SK-N-MC (cell line): ENCODE data around the gene FAM131B.

Source experiments
- DNase-seq: peaks from one replicate; pipeline ENCODE4 v3.0.0-alpha.2; 2011; ENCODE audit warnings: low read depth, low spot score
- H3K27ac ChIP-seq: fragments of 200-600 bp; sonication (generic); 2 replicates; pipeline ENCODE4 v1.5.1; 2016; ENCODE audit warnings: mixed run types
- H3K36me3 ChIP-seq: fragments of 200-600 bp; sonication (generic); 2 replicates; pipeline ENCODE4 v1.6.1; 2017; ENCODE audit warnings: antibody characterized with exemption, low read length, mixed read lengths; ENCODE audit not compliant: insufficient read depth
- H3K4me3 ChIP-seq: fragments of 200-600 bp; sonication (generic); 2 replicates; pipeline ENCODE4 v1.5.1; 2016
- H3K9ac ChIP-seq: fragments of 200-600 bp; sonication (generic); 2 replicates; pipeline ENCODE4 v1.8.0; 2017; ENCODE audit warnings: mixed run types, mixed read lengths; ENCODE audit not compliant: insufficient read length
- H3K9me3 ChIP-seq: fragments of 200-600 bp; sonication (generic); 2 replicates; pipeline ENCODE4 v1.6.1; 2017; ENCODE audit warnings: low read depth, mild to moderate bottlenecking, antibody characterized with exemption, low read length, moderate library complexity, mixed read lengths
- EZH2 ChIP-seq: fragments of 200-600 bp; sonication (generic); IDR thresholded peaks from one replicate; pipeline ENCODE4 v1.6.1; 2017; ENCODE audit warnings: antibody characterized with exemption
- FOXP2 ChIP-seq: optimal IDR thresholded peaks from 2 replicates; pipeline ENCODE3; 2011; ENCODE audit warnings: mild to moderate bottlenecking, moderate library complexity; ENCODE audit not compliant: insufficient read depth; ENCODE audit errors: extremely low read length, control extremely low read depth
- POLR2AphosphoS5 ChIP-seq: IDR thresholded peaks from 2 replicates; pipeline ENCODE4 v1.6.1; 2012; ENCODE audit warnings: mild to moderate bottlenecking, low read depth, low read length, borderline replicate concordance

Gene FAM131B

GRCh38 chr7:143346018-143346417, 16.5 kb downstream of the FAM131B start:
- TF ChIP-seq EZH2 (no peak), POLR2AphosphoS5 (no peak), FOXP2 (no peak)
- no peak overlapping the region for H3K9ac ChIP-seq
- no peaks in the 10 kb centered on the region for H3K9me3 ChIP-seq
- H3K36me3 ChIP-seq = no peaks in the 10 kb centered on the region
- DNase-seq = no peak
- no peak overlapping the region for H3K4me3 ChIP-seq
- H3K27ac ChIP-seq = no peak overlapping the region

DNA sequence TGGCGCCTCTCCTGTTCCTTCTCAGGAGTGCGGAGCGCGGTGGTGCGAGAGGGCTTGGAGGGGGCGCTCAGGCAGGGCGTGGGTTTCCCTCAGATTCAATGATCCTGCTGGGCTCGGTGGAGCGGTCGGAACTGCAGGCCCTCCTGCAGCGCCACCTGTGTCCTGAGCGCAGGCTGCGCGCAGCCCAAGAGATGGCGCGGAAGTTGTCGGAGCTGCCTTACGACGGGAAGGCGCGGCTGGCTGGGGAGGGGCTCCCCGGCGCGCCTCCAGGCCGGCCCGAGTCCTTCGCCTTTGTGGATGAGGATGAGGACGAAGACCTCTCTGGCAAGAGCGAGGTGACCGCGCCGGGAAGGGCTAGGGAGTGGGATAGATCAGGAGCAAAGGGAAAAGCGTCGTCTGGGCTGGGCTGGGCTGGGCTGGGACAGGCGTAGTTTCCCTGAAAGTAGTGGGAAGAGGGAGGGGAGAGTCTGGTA, 17.0 kb downstream of the FAM131B start:
- no peak for TF ChIP-seq EZH2
- TF ChIP-seq FOXP2 = no peak
- no peak for TF ChIP-seq POLR2AphosphoS5
- Histone ChIP-seq H3K36me3 (no peaks in the 10 kb centered on the region), H3K9ac (no peak overlapping the region), H3K4me3 (no peak overlapping the region), H3K27ac (no peak overlapping the region), H3K9me3 (no peaks in the 10 kb centered on the region)
- DNase-seq = no peak

GRCh38 chr7:143343596-143343995, 18.9 kb downstream of the FAM131B start:
- Histone ChIP-seq H3K27ac (no peak overlapping the region), H3K4me3 (no peak overlapping the region), H3K9ac (no peak overlapping the region), H3K36me3 (no peaks in the 10 kb centered on the region), H3K9me3 (no peaks in the 10 kb centered on the region)
- TF ChIP-seq FOXP2 (no peak), POLR2AphosphoS5 (no peak), EZH2 (no peak)
- DNase-seq = no peak

GRCh38 chr7:143341842-143342241, 20.7 kb downstream of the FAM131B start:
- no peak for TF ChIP-seq EZH2
- TF ChIP-seq FOXP2 = no peak
- TF ChIP-seq POLR2AphosphoS5 = no peak
- no peak for DNase-seq
- Histone ChIP-seq H3K9me3 (no peaks in the 10 kb centered on the region), H3K4me3 (no peak overlapping the region), H3K36me3 (no peaks in the 10 kb centered on the region), H3K9ac (no peak overlapping the region), H3K27ac (no peak overlapping the region)

DNA sequence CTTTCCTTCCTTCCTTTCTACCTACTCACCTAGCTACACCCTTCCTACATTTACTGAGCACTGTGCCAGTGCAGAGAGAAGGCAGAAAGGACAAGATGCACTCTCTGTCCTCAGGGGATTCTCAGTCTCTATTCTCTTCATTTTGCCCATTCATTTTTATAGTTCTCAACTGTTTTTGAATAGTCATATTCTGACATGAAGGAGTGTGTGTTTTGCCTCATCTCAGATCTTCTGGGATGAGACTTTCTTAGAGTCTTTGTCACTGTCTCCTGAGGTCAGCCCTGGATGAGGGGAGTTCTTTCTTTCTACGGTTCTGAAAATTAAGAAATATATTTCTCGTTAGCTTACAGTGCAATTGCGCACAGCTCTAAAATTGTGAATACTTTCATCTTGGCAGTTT, 25.3 kb downstream of the FAM131B start:
- TF ChIP-seq POLR2AphosphoS5 (no peak), EZH2 (no peak)
- H3K4me3 ChIP-seq = no peak overlapping the region
- H3K36me3 ChIP-seq = no peaks in the 10 kb centered on the region
- no peak overlapping the region for H3K27ac ChIP-seq
- H3K9ac ChIP-seq = no peak overlapping the region
- DNase-seq = no peak
- H3K9me3 ChIP-seq = no peaks in the 10 kb centered on the region

DNA sequence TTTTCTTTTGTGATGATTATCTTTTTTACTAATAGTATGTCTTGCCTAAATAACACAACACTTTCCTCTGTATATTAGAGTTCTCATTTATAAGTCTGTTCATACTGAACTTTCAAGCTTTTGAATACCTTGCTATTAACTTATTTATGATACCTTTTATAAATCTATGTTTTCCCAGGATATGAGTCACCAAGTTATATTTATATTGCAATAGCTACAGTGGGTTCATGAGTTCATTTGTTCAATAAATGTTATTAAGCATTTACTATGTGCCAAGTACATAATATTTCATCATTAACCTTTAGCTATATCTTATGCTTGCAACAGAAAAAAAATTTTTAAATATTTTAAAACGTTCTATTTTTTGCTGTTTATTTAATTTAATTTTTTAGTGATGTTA, 28.3 kb downstream of the FAM131B start:
- H3K27ac ChIP-seq = no peak overlapping the region
- H3K9me3 ChIP-seq = no peaks in the 10 kb centered on the region
- no peak for TF ChIP-seq FOXP2
- TF ChIP-seq POLR2AphosphoS5 = no peak
- TF ChIP-seq EZH2 = no peak
- H3K9ac ChIP-seq = no peak overlapping the region
- no peak for DNase-seq
- H3K4me3 ChIP-seq = no peak overlapping the region
- H3K36me3 ChIP-seq = no peaks in the 10 kb centered on the region

DNA sequence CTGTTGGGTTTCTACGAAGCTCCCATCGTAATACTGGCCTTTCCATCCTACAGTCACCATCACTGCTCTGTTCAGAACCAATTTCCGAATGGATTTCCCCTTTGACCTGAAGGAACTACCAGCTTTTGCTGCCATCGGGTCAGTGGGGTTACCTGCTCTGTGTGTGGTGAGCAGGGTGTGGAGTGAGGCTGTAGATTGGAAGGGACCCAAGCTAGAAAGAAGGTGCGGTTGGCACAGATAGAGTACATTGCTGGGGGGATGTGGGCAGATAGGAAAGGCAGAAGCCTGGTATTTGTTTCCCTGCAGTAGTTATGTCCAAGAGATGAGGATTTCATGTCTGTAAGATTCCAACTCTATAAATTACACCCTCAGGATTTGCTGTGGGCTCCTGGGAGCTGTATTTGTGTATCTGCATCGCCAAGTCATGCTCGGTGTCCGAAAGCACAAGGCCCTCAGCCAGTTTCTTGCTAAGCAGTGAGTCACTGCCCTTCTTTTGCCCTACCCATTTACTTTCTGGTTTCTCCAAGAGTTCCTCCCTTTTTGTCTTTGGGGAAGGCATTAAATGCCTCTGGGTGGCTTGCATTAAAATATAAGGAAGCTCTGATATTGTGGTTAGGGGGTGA, 31.2 kb downstream of the FAM131B start:
- no peak for TF ChIP-seq FOXP2
- no peak for TF ChIP-seq POLR2AphosphoS5
- TF ChIP-seq EZH2 = no peak
- Histone ChIP-seq H3K27ac (no peak overlapping the region), H3K9me3 (no peaks in the 10 kb centered on the region), H3K36me3 (no peaks in the 10 kb centered on the region), H3K9ac (no peak overlapping the region), H3K4me3 (no peak overlapping the region)
- DNase-seq = no peak

- no peak for DNase-seq
- Histone ChIP-seq H3K36me3 (no peaks in the 10 kb centered on the region), H3K9me3 (no peaks in the 10 kb centered on the region), H3K9ac (no peak overlapping the region), H3K4me3 (no peak overlapping the region), H3K27ac (no peak overlapping the region)
- TF ChIP-seq FOXP2 (no peak), EZH2 (no peak), POLR2AphosphoS5 (no peak)
Observed at GRCh38 chr7:143329471-143330170, 32.9 kb downstream of the FAM131B start.
